DOHH2 (cell line): ENCODE data around the gene TULP4.
"Not testable (repeated sequence)": the region's sequence is repeated elsewhere in the genome, so short reads cannot be mapped to it uniquely, and the experiment has no call there.

Experiments
- H3F3A ChIP-seq: fragments of 200-600 bp; sonication (generic), shearing (Covaris generic); 2 replicates; pipeline ENCODE4 v1.6.0; 2016; ENCODE audit warnings: antibody characterized with exemption, mild to moderate bottlenecking; ENCODE audit not compliant: control insufficient read depth, insufficient read depth
- H3K27ac ChIP-seq: fragments of 200-600 bp; sonication (generic); 2 replicates; pipeline ENCODE4 v1.5.1; 2014; ENCODE audit warnings: low read depth, mild to moderate bottlenecking, low read length, moderate library complexity
- H3K27me3 ChIP-seq: fragments of 200-600 bp; sonication (generic); 2 replicates; pipeline ENCODE4 v1.6.1; 2014; ENCODE audit warnings: mild to moderate bottlenecking, low read length, mixed read lengths; ENCODE audit not compliant: control insufficient read depth
- H3K36me3 ChIP-seq: fragments of 200-600 bp; sonication (generic); 2 replicates; pipeline ENCODE4 v1.6.1; 2014; ENCODE audit warnings: mild to moderate bottlenecking, low read length, moderate library complexity, mixed read lengths; ENCODE audit not compliant: control insufficient read depth
- H3K4me1 ChIP-seq: fragments of 200-600 bp; sonication (generic); 2 replicates; pipeline ENCODE4 v1.6.1; 2014; ENCODE audit warnings: mild to moderate bottlenecking, low read length, mixed read lengths; ENCODE audit not compliant: control insufficient read depth
- H3K4me2 ChIP-seq: fragments of 200-600 bp; sonication (generic); 2 replicates; pipeline ENCODE4 v1.6.0; 2014; ENCODE audit warnings: mild to moderate bottlenecking, low read length, moderate library complexity
- H3K4me3 ChIP-seq: fragments of 200-600 bp; sonication (generic); 2 replicates; pipeline ENCODE4 v1.5.1; 2014; ENCODE audit warnings: mild to moderate bottlenecking, low read length, mixed read lengths
- H3K79me2 ChIP-seq: fragments of 200-600 bp; sonication (generic); 2 replicates; pipeline ENCODE4 v1.6.1; 2014; ENCODE audit warnings: mild to moderate bottlenecking, low read length, mixed read lengths; ENCODE audit not compliant: control insufficient read depth
- H3K9me2 ChIP-seq: fragments of 200-600 bp; sonication (generic); replicated peaks from 2 replicates; pipeline ENCODE4 v1.6.1; 2014; ENCODE audit warnings: mild to moderate bottlenecking, low read length, mixed read lengths; ENCODE audit not compliant: control insufficient read depth
- H3K9me3 ChIP-seq: fragments of 200-600 bp; sonication (generic); 2 replicates; pipeline ENCODE4 v1.6.1; 2014; ENCODE audit warnings: antibody characterized with exemption, low read length, mixed read lengths; ENCODE audit not compliant: control insufficient read depth, insufficient read depth
- H4K20me1 ChIP-seq: fragments of 200-600 bp; sonication (generic); 2 replicates; pipeline ENCODE4 v1.6.0; 2014; ENCODE audit warnings: low read depth, mild to moderate bottlenecking, antibody characterized with exemption, low read length, moderate library complexity; ENCODE audit not compliant: control insufficient read depth, insufficient read depth
- EZH2phosphoT487 ChIP-seq: fragments of 200-600 bp; sonication (generic); IDR thresholded peaks from 2 replicates; pipeline ENCODE4 v1.6.1; 2017; ENCODE audit warnings: borderline replicate concordance, mild to moderate bottlenecking, antibody characterized with exemption, low read length, moderate library complexity, mixed read lengths
- TF ChIP-seq, protein P1 (sequence below): fragments of 200-600 bp; sonication (generic); IDR thresholded peaks from one replicate; pipeline ENCODE4 v1.5.1; 2014; ENCODE audit warnings: antibody characterized with exemption, mild to moderate bottlenecking, low read depth, low read length; ENCODE audit not compliant: poor library complexity, severe bottlenecking

The TULP4 gene

DNA sequence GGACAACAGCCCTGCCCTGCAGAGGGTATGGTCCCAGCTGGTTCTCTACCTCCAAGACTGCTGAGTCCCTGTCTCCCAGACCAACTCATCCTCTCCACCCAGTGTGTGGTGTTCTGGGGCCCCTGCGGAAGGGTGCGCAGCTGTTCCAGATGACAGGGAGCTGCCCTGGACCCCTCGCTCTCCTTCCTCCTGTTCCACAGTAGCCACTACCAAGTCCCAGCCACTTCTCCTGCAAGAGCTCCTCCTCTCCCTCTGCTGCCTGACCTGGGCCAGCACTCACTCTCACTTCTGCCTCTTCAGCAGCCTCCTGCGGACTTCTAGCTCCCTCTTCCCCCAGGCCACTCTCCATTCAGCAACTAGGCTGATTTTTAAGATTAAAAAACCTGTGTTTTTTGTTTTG lies 207.5 kb downstream of the TULP4 start:
- Histone ChIP-seq H3K9me3 (no peaks in the 10 kb centered on the region), H3K79me2 (no peaks in the 10 kb centered on the region), H3K9me2 (no peaks in the 10 kb centered on the region), H4K20me1 (no peaks in the 10 kb centered on the region), H3K4me3 (no peak overlapping the region), H3K36me3 (no peaks in the 10 kb centered on the region), H3K27ac (no peak overlapping the region), H3K27me3 (peaks cover 6% of the 10 kb centered on the region; the same call in 1 of the 2 replicates), H3K4me2 (no peak overlapping the region), H3K4me1 (peaks cover 13% of the 10 kb centered on the region), H3F3A (no peaks in the 10 kb centered on the region)
- TF ChIP-seq EZH2phosphoT487 = no peak
- TF ChIP-seq, protein P1, sequence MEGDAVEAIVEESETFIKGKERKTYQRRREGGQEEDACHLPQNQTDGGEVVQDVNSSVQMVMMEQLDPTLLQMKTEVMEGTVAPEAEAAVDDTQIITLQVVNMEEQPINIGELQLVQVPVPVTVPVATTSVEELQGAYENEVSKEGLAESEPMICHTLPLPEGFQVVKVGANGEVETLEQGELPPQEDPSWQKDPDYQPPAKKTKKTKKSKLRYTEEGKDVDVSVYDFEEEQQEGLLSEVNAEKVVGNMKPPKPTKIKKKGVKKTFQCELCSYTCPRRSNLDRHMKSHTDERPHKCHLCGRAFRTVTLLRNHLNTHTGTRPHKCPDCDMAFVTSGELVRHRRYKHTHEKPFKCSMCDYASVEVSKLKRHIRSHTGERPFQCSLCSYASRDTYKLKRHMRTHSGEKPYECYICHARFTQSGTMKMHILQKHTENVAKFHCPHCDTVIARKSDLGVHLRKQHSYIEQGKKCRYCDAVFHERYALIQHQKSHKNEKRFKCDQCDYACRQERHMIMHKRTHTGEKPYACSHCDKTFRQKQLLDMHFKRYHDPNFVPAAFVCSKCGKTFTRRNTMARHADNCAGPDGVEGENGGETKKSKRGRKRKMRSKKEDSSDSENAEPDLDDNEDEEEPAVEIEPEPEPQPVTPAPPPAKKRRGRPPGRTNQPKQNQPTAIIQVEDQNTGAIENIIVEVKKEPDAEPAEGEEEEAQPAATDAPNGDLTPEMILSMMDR = no peak

GRCh38 chr6:158520975-158521374 lies 208.7 kb downstream of the TULP4 start:
- H3F3A ChIP-seq, H3K9me3 ChIP-seq, H3K4me2 ChIP-seq, H4K20me1 ChIP-seq, H3K9me2 ChIP-seq, H3K36me3 ChIP-seq, H3K27ac ChIP-seq, H3K79me2 ChIP-seq, H3K4me3 ChIP-seq, H3K27me3 ChIP-seq: not testable (repeated sequence)
- H3K4me1 ChIP-seq = peaks cover 13% of the 10 kb centered on the region

- no peaks in the 10 kb centered on the region for H4K20me1 ChIP-seq
- H3F3A ChIP-seq = no peaks in the 10 kb centered on the region
- peaks cover 13% of the 10 kb centered on the region for H3K4me1 ChIP-seq
- no peak overlapping the region for H3K4me2 ChIP-seq
- H3K9me2 ChIP-seq = no peaks in the 10 kb centered on the region
- H3K4me3 ChIP-seq = no peak overlapping the region
- H3K9me3 ChIP-seq = no peaks in the 10 kb centered on the region
- H3K27me3 ChIP-seq = peaks cover 6% of the 10 kb centered on the region; the same call in 1 of the 2 replicates
- H3K36me3 ChIP-seq = no peaks in the 10 kb centered on the region
- H3K79me2 ChIP-seq = no peaks in the 10 kb centered on the region
- no peak overlapping the region for H3K27ac ChIP-seq
- TF ChIP-seq, protein P1 = no peak
- no peak for TF ChIP-seq EZH2phosphoT487
Measured at GRCh38 chr6:158521759-158522158, 209.5 kb downstream of the TULP4 start.

GRCh38 chr6:158522616-158523015 lies 210.4 kb downstream of the TULP4 start:
- H3K4me1 ChIP-seq = peaks cover 11% of the 10 kb centered on the region
- H3K9me3 ChIP-seq = no peaks in the 10 kb centered on the region
- H3K27ac ChIP-seq = no peak overlapping the region
- H3K4me3 ChIP-seq = no peak overlapping the region
- no peaks in the 10 kb centered on the region for H3K9me2 ChIP-seq
- H3K36me3 ChIP-seq = no peaks in the 10 kb centered on the region
- no peaks in the 10 kb centered on the region for H3F3A ChIP-seq
- TF ChIP-seq, protein P1 = no peak
- TF ChIP-seq EZH2phosphoT487 = no peak
- no peaks in the 10 kb centered on the region for H4K20me1 ChIP-seq
- no peaks in the 10 kb centered on the region for H3K79me2 ChIP-seq
- H3K27me3 ChIP-seq = peaks cover 6% of the 10 kb centered on the region; the same call in 1 of the 2 replicates
- H3K4me2 ChIP-seq = no peak overlapping the region
